HUDEP-2 (cell line): ENCODE data around the gene ITPR3.
A peak's percentile ranks its signal among the peaks of the same experiment; 100 is the strongest.

ENCODE experiments used
- DNase-seq, 76 experiments: peaks; one replicate each; lab custom pipeline; 2025; ENCODE audit not compliant: unreplicated experiment in 76 of 76; lab: John Stamatoyannopoulos, UW

Gene ITPR3

GRCh38 chr6:33620856-33621710 lies at the start of gene ITPR3:
ITPR3 (plus strand) TSS chr6:33621322; CDS start chr6:33621603, 281 bp downstream.
- DNase-seq = peak in 19 of 76 experiments; percentile 16 to 69 (median 35)

GRCh38 chr6:33571637-33572316 lies 49.3 kb upstream of the ITPR3 start:
- DNase-seq = no peak

GRCh38 chr6:33575211-33575610 lies 45.9 kb upstream of the ITPR3 start:
- DNase-seq = no peak

- DNase-seq = no peak
Measured at GRCh38 chr6:33576668-33577067, 44.5 kb upstream of the ITPR3 start.

- DNase-seq = peak in 60 of 76 experiments; percentile 18 to 83 (median 58)
Measured at GRCh38 chr6:33577106-33577535, 44.0 kb upstream of the ITPR3 start.

- peak in 16 of 76 experiments; percentile 13 to 62 (median 27) for DNase-seq
Measured at GRCh38 chr6:33577718-33578117, 43.4 kb upstream of the ITPR3 start.

GRCh38 chr6:33578164-33578563 lies 43.0 kb upstream of the ITPR3 start:
- DNase-seq = peak in 1 of 76 experiments; percentile 62

GRCh38 chr6:33578588-33579011 lies 42.5 kb upstream of the ITPR3 start:
- DNase-seq = peak in 5 of 76 experiments; percentile 11 to 33 (median 21)

GRCh38 chr6:33579828-33580714 lies 41.1 kb upstream of the ITPR3 start, which contains the start of gene BAK1:
BAK1 (minus strand) TSS chr6:33580276; CDS start chr6:33577604, 2,672 bp downstream.
- peak in 73 of 76 experiments; percentile 40 to 93 (median 85) for DNase-seq

GRCh38 chr6:33581186-33581585 lies 39.9 kb upstream of the ITPR3 start:
- DNase-seq = no peak

GRCh38 chr6:33583591-33584155 lies 37.4 kb upstream of the ITPR3 start:
- peak in 15 of 76 experiments; percentile 7 to 33 (median 23) for DNase-seq

- no peak for DNase-seq
Measured at GRCh38 chr6:33584700-33585402, 36.3 kb upstream of the ITPR3 start.

- peak in 70 of 76 experiments; percentile 26 to 89 (median 68) for DNase-seq
Measured at GRCh38 chr6:33585403-33586107, 35.6 kb upstream of the ITPR3 start.

GRCh38 chr6:33586108-33586640 lies 34.9 kb upstream of the ITPR3 start:
- no peak for DNase-seq

- peak in 5 of 76 experiments; percentile 13 to 45 (median 15) for DNase-seq
Measured at GRCh38 chr6:33587529-33587928, 33.6 kb upstream of the ITPR3 start.

- DNase-seq = no peak
Measured at GRCh38 chr6:33588894-33589293, 32.2 kb upstream of the ITPR3 start.

GRCh38 chr6:33589392-33589730 lies 31.8 kb upstream of the ITPR3 start:
- DNase-seq = no peak

- DNase-seq = peak in 31 of 76 experiments; percentile 5 to 62 (median 28)
Measured at GRCh38 chr6:33589731-33590530, 31.2 kb upstream of the ITPR3 start.
